Activated B cell treated with CpG ODN at 0.5 μM for 24 hours (primary cell): ENCODE results near the gene UBE2QL1. TPM values are rescaled to one million over a fixed set of nuclear protein-coding genes. Genes with fewer than 3 reads are reported as not detected.

Experiments used
- ATAC-seq: fragments of 200-7000 bp; cut with Tn5 transposase; one replicate; pipeline ENCODE4 v1.10.0; 2021; ENCODE audit warnings: low read depth, mild to moderate bottlenecking, moderate library complexity
- CTCF ChIA-PET: fragments of 350-600 bp; sonication (Branson Sonifier 250); formaldehyde crosslinking; loops from one replicate; lab custom pipeline; 2021; ENCODE audit warnings: antibody characterized with exemption; lab: Charles Lee
- POLR2A ChIA-PET: fragments of 350-600 bp; sonication (Branson Sonifier 250); formaldehyde crosslinking; loops from one replicate; lab custom pipeline; 2021; ENCODE audit warnings: antibody characterized with exemption; lab: Charles Lee
- DNase-seq: peaks from one replicate; pipeline ENCODE4 v3.0.0; 2022
- H3K27ac Mint-ChIP-seq: one replicate; pipeline ENCODE4 v1.8.0; 2020; ENCODE audit warnings: mixed read lengths
- H3K27me3 Mint-ChIP-seq: one replicate; pipeline ENCODE4 v1.8.0; 2021; ENCODE audit warnings: mixed read lengths
- H3K36me3 Mint-ChIP-seq: one replicate; pipeline ENCODE4 v1.8.0; 2021; ENCODE audit warnings: low read depth, mixed read lengths
- H3K4me1 Mint-ChIP-seq: one replicate; pipeline ENCODE4 v1.8.0; 2021; ENCODE audit warnings: mixed read lengths
- H3K4me3 Mint-ChIP-seq: one replicate; pipeline ENCODE4 v1.8.0; 2020; ENCODE audit warnings: mild to moderate bottlenecking, mixed read lengths
- H3K9me3 Mint-ChIP-seq: one replicate; pipeline ENCODE4 v1.8.0; 2020; ENCODE audit warnings: mixed read lengths
- CTCF ChIP-seq: fragments of 200-600 bp; IDR thresholded peaks from one replicate; pipeline ENCODE4 v1.8.0; 2022; ENCODE audit warnings: antibody characterized with exemption, mild to moderate bottlenecking
- intact Hi-C: fragments of 100-400 bp; cut with micrococcal nuclease; formaldehyde crosslinking; loops from one replicate; pipeline ENCODE4 v1.15.1; 2024
- total RNA-seq: library from RNA; stranded (reverse); gene quantifications from 2 replicates; pipeline ENCODE4 v1.2.3, GENCODE V29; 2022

The UBE2QL1 gene
- total RNA-seq, 1 donor from 2014 or later: 1.2 TPM

GRCh38 chr5:6478793-6479192, 30.1 kb downstream of the UBE2QL1 start:
- DNase-seq: no peak
- H3K9me3 Mint-ChIP-seq: no peaks in the 10 kb centered on the region
- no peak overlapping the region for H3K27ac Mint-ChIP-seq
- ChIA-PET CTCF (no interaction called here), POLR2A (no interaction called here)
- no peaks in the 10 kb centered on the region for H3K36me3 Mint-ChIP-seq
- intact Hi-C loops: no loop called here
- no peak overlapping the region for H3K4me3 Mint-ChIP-seq
- H3K27me3 Mint-ChIP-seq: peaks cover 2% of the 10 kb centered on the region
- no peak for ATAC-seq
- peaks cover 20% of the 10 kb centered on the region for H3K4me1 Mint-ChIP-seq
- TF ChIP-seq CTCF: no peak

- H3K27ac Mint-ChIP-seq: peak overlapping the region; percentile 53
- peaks cover 2% of the 10 kb centered on the region for H3K27me3 Mint-ChIP-seq
- ChIA-PET POLR2A (no interaction called here), CTCF (no interaction called here)
- TF ChIP-seq CTCF: no peak
- no peak overlapping the region for H3K4me3 Mint-ChIP-seq
- H3K4me1 Mint-ChIP-seq: peaks cover 36% of the 10 kb centered on the region
- H3K9me3 Mint-ChIP-seq: no peaks in the 10 kb centered on the region
- ATAC-seq (no peak), DNase-seq (no peak)
- intact Hi-C loops: loop anchor here (2.0 to 10.0 kb wide), 4 partner anchors 30 to 1058 kb away; partner anchors contain the start of gene ICE1
- no peaks in the 10 kb centered on the region for H3K36me3 Mint-ChIP-seq
These were observed 31.7 kb downstream of the UBE2QL1 start for GRCh38 chr5:6480133-6481051.

- ChIA-PET CTCF (no interaction called here), POLR2A (no interaction called here)
- ATAC-seq (no peak), DNase-seq (no peak)
- Mint-ChIP-seq H3K4me1 (peaks cover 55% of the 10 kb centered on the region), H3K4me3 (no peak overlapping the region), H3K27ac (peak overlapping the region; percentile 43), H3K36me3 (no peaks in the 10 kb centered on the region), H3K9me3 (no peaks in the 10 kb centered on the region), H3K27me3 (no peaks in the 10 kb centered on the region)
- no peak for TF ChIP-seq CTCF
- intact Hi-C loops: loop anchor here (2.0 to 10.0 kb wide), 4 partner anchors 150 to 1060 kb away; partner anchors contain the start of genes ICE1, NSUN2 and SRD5A1
These were observed 34.1 kb downstream of the UBE2QL1 start for GRCh38 chr5:6482735-6483134.

- no peak for TF ChIP-seq CTCF
- Mint-ChIP-seq H3K36me3 (no peaks in the 10 kb centered on the region), H3K27ac (peak overlapping the region; percentile 81), H3K4me1 (peaks cover 55% of the 10 kb centered on the region), H3K4me3 (peak overlapping the region; percentile 21), H3K9me3 (no peaks in the 10 kb centered on the region), H3K27me3 (no peaks in the 10 kb centered on the region)
- CTCF ChIA-PET: no interaction called here
- DNase-seq (no peak), ATAC-seq (peak; percentile 86)
- intact Hi-C loops: loop anchor here (2.0 to 10.0 kb wide), 4 partner anchors 149 to 1062 kb away; partner anchors contain the start of genes ICE1, NSUN2 and SRD5A1
- POLR2A ChIA-PET: no interaction called here
These were observed 35.3 kb downstream of the UBE2QL1 start for GRCh38 chr5:6483880-6484382.

GRCh38 chr5:6484446-6484845, 35.8 kb downstream of the UBE2QL1 start:
- ATAC-seq (no peak), DNase-seq (no peak)
- peak overlapping the region; percentile 81 for H3K27ac Mint-ChIP-seq
- no peaks in the 10 kb centered on the region for H3K27me3 Mint-ChIP-seq
- intact Hi-C loops: loop anchor here (5.0 to 10.0 kb wide), 3 partner anchors 240 to 1062 kb away; partner anchors contain the start of gene ICE1
- TF ChIP-seq CTCF: no peak
- peak overlapping the region; percentile 7 for H3K4me3 Mint-ChIP-seq
- H3K4me1 Mint-ChIP-seq: peaks cover 55% of the 10 kb centered on the region
- ChIA-PET CTCF (no interaction called here), POLR2A (no interaction called here)
- H3K9me3 Mint-ChIP-seq: no peaks in the 10 kb centered on the region
- H3K36me3 Mint-ChIP-seq: no peaks in the 10 kb centered on the region
